ENCODE results near the gene YWHAQ. TPM values are rescaled to one million over a fixed set of nuclear protein-coding genes. Genes with fewer than 3 reads are reported as not detected.

Gene YWHAQ
- total and polyA plus RNA-seq, 2 donors from 2014 or later = 168 to 262 TPM

DNA sequence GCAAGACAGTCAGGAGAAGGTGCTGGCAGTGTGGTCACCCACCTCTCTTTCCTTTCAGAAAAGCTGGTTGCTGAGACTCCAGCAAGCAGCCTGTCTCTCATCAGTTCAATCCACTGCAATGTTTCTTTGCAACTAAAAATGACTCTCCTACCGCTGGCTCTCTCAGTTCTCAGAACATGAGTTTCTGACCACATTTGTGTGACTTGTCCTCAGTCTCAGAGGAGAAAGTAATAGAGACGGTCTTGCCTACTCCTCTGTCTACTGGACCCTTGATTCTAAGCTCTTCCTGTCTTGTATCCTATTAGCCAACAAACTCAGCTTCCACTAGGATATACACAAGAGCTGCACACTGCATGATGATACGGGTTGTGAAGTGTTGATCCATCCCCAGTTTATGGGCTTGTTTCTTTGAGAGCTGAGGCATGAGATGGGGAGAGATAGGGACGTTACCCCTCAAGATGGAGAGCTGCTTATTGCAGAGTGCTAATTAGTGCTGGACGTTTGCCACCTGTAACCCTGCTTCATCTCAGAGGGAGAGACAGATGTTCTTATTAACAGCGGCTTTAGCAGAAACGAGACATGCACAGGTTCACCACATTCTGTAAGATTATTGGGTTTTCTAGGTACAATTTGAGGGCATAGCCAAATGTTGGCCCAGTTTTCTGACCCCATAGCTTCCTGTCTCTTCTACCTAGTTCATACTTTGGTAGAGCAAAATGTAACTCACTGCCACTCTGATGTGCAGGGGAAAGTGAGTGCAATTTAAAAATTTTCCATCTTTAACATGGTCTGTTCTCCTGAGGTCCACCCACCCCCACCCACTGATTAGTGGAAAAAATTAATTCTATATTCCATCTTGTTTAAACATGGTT is 32.4 kb upstream of the YWHAQ start:
- Histone ChIP-seq H3K9me3 (ENCODE audit: control insufficient read depth in 2 of 3, insufficient read depth in 1 of 3, low read length in 3 of 3) (no peaks in the 10 kb centered on the region), H3K27ac (ENCODE audit: low read depth in 2 of 2, low read length in 2 of 2) (no peak overlapping the region), H3K4me3 (ENCODE audit: low read length in 3 of 3) (no peak overlapping the region), H3K9ac (ENCODE audit: low read length in 3 of 3) (no peak overlapping the region), H3K4me1 (ENCODE audit: control insufficient read depth in 2 of 3, insufficient read depth in 2 of 3, low read depth in 1 of 3, low read length in 3 of 3) (no peaks in the 10 kb centered on the region), H3K27me3 (ENCODE audit: control insufficient read depth, insufficient read depth, low read length) (no peaks in the 10 kb centered on the region), H3K36me3 (ENCODE audit: control insufficient read depth in 2 of 3, insufficient read depth in 3 of 3, low read length in 3 of 3) (no peaks in the 10 kb centered on the region)
- DNase-seq (no peak), FAIRE-seq (no peak)
- TF ChIP-seq, protein P1, sequence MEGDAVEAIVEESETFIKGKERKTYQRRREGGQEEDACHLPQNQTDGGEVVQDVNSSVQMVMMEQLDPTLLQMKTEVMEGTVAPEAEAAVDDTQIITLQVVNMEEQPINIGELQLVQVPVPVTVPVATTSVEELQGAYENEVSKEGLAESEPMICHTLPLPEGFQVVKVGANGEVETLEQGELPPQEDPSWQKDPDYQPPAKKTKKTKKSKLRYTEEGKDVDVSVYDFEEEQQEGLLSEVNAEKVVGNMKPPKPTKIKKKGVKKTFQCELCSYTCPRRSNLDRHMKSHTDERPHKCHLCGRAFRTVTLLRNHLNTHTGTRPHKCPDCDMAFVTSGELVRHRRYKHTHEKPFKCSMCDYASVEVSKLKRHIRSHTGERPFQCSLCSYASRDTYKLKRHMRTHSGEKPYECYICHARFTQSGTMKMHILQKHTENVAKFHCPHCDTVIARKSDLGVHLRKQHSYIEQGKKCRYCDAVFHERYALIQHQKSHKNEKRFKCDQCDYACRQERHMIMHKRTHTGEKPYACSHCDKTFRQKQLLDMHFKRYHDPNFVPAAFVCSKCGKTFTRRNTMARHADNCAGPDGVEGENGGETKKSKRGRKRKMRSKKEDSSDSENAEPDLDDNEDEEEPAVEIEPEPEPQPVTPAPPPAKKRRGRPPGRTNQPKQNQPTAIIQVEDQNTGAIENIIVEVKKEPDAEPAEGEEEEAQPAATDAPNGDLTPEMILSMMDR (IDR thresholded peaks at IDR 0.05; ENCODE audit: borderline replicate concordance, extremely low read depth, insufficient read depth) = no peak
- intact Hi-C loops (cut with DNase I) = no loop called here

DNA sequence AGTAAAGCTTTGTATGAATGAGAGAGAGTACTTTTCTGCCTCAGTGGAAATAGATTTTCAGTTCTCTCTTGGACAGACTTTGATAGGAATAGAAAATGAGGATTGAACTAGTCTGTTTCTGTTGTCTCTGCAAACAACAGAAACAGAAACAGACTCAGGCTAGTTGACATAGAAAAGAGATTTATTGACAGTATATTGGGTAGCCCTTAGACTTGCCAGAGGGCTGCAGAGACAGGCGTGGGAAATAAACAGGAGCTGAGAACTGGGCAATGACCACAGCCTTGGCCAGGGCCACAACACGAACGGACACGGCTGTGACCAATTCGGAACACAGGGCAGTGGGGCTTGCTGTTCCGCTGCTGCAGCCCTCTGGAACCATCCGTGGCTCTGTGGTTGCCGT is 30.5 kb upstream of the YWHAQ start:
- H3K27ac ChIP-seq (ENCODE audit: low read depth in 2 of 2, low read length in 2 of 2) = no peak overlapping the region
- no peak overlapping the region for H3K9ac ChIP-seq (ENCODE audit: low read length in 3 of 3)
- no peaks in the 10 kb centered on the region for H3K4me1 ChIP-seq (ENCODE audit: control insufficient read depth in 2 of 3, insufficient read depth in 2 of 3, low read depth in 1 of 3, low read length in 3 of 3)
- no peaks in the 10 kb centered on the region for H3K36me3 ChIP-seq (ENCODE audit: control insufficient read depth in 2 of 3, insufficient read depth in 3 of 3, low read length in 3 of 3)
- H3K4me3 ChIP-seq (ENCODE audit: low read length in 3 of 3) = no peak overlapping the region
- DNase-seq (no peak), FAIRE-seq (no peak)
- TF ChIP-seq, protein P1 (IDR thresholded peaks at IDR 0.05; ENCODE audit: borderline replicate concordance, extremely low read depth, insufficient read depth) = no peak
- no peaks in the 10 kb centered on the region for H3K9me3 ChIP-seq (ENCODE audit: control insufficient read depth in 2 of 3, insufficient read depth in 1 of 3, low read length in 3 of 3)
- no peaks in the 10 kb centered on the region for H3K27me3 ChIP-seq (ENCODE audit: control insufficient read depth, insufficient read depth, low read length)
- intact Hi-C loops (cut with DNase I) = no loop called here

DNA sequence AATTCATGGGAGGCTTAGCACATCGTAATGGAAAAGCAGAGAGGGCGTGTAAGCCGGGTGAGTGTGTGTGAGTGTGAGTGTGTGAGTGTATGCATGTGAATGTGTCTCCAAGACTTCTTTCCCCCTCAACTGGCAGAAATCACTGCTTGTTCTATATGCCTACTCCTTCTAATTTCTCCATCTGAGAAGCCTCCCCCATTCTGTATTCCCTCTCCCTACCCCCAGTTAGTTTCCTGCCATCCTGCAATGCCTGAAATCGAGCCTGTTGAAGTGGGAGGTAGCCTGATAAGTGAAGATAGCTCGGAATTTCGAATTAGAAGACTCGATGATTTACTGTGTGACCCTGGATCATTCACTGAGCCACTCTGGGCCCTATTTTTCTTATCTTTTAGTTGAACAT is 30.0 kb upstream of the YWHAQ start:
- FAIRE-seq (no peak), DNase-seq (no peak)
- Histone ChIP-seq H3K4me1 (ENCODE audit: control insufficient read depth in 2 of 3, insufficient read depth in 2 of 3, low read depth in 1 of 3, low read length in 3 of 3) (no peaks in the 10 kb centered on the region), H3K27me3 (ENCODE audit: control insufficient read depth, insufficient read depth, low read length) (no peaks in the 10 kb centered on the region), H3K4me3 (ENCODE audit: low read length in 3 of 3) (no peak overlapping the region), H3K9me3 (ENCODE audit: control insufficient read depth in 2 of 3, insufficient read depth in 1 of 3, low read length in 3 of 3) (no peaks in the 10 kb centered on the region), H3K36me3 (ENCODE audit: control insufficient read depth in 2 of 3, insufficient read depth in 3 of 3, low read length in 3 of 3) (no peaks in the 10 kb centered on the region), H3K27ac (ENCODE audit: low read depth in 2 of 2, low read length in 2 of 2) (no peak overlapping the region), H3K9ac (ENCODE audit: low read length in 3 of 3) (no peak overlapping the region)
- intact Hi-C loops (cut with DNase I) = no loop called here
- TF ChIP-seq, protein P1 (IDR thresholded peaks at IDR 0.05; ENCODE audit: borderline replicate concordance, extremely low read depth, insufficient read depth) = no peak
